Ecto neural progenitor cell (in vitro differentiated cells): ENCODE results near the gene DNAJC2.
"Not testable (repeated sequence)": the region's sequence is repeated elsewhere in the genome, so short reads cannot be mapped to it uniquely, and the experiment has no call there.

Experiments used
- DNase-seq: peaks from one replicate; pipeline ENCODE4 v3.0.0-alpha.2; 2018; ENCODE audit warnings: low spot score

DNAJC2 gene

GRCh38 chr7:103266229-103266628 is 78.3 kb downstream of the DNAJC2 start:
- not testable (repeated sequence) for DNase-seq

DNA sequence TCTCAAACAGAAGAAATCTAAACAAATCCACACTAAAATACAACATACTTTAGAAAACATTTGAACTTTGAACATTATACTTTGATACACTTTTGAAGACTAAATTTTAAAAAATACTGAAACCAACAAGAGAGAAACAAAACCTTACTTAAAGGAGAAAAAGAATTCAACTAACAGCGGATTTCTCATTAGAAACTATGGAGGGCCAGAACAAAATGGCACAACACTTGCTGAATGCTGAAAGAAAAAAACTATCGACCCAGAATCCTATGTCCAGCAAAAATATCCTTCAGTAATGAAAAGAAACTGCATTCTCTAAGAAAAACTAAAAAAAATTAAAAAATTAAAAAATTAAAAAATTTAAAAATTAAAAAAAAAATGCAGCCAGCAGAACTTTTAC is 80.5 kb downstream of the DNAJC2 start:
- DNase-seq, result not testable (repeated sequence)
